Measurements from ENCODE around the gene SDF4. TPM values are rescaled to one million over a fixed set of nuclear protein-coding genes. Genes with fewer than 3 reads are reported as not detected.
"Not testable (repeated sequence)": the region's sequence is repeated elsewhere in the genome, so short reads cannot be mapped to it uniquely, and the experiment has no call there.

SDF4 gene
- polyA plus RNA-seq, 3 donors: 134 to 147 (median 135) TPM

- DNase-seq: no peak
These were observed 50.5 kb downstream of the SDF4 start for GRCh38 chr1:1181129-1181937.

GRCh38 chr1:1179983-1180861, 51.6 kb downstream of the SDF4 start:
- no peak for DNase-seq

DNA sequence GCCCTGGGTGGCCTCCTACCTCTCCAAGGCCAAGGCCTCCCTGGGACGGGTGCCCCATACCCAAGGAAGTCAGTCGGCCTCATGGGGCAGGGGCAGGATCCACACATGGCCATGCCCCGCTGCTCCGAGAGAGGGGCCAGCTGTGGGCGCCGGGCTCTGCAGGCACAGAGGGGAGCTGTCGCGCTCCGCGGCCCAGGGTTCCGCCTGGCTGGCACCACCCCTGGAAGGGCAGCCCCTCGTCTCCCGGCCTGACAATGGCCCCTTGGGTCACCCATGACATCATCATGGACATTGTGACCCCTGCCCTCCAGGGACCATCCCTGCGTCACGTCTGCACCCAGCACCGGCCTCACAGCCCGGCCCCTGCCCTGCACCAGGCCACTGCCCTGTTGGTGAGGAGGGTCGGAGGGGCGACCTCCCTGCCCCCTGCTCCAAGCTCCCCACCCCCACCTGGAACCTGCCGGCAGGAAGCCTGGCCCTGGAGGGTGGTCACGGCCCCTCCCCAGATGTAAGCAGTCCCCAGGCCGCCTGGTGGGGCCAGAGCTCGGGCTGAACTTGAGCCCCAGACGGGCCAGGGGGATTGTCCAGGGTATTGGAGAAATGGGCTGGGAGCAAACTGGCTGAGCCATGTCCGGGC, 52.3 kb downstream of the SDF4 start:
- no peak for DNase-seq

DNA sequence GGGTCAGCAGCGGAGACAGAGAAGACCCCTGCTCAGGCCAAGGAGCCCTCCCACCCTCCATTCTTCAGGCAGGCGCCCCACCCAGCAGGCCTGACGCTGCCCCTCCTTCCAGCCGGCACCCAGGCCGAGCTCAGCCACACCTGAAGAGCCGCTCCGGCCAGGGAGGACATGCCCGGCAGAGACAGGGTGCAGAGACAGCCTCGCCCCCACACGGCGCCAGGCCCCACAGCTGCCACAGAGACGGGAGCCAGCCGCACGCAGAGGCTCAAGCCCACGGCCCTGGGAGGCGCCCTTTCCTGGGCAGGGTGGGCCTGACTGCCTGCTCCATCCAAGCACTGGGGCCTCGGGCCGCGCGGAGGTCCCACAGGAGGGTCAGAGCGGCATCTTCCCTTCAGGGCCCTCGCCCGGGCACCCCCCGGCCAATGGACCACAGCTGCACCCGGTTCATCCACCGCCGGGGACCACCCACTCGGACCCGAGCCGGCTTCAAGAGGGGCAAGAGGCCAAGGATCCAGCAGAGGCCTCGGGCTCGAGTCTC, 52.9 kb downstream of the SDF4 start:
- no peak for DNase-seq

GRCh38 chr1:1177452-1178206, 54.2 kb downstream of the SDF4 start:
- no peak for DNase-seq

GRCh38 chr1:1176931-1177330, 54.9 kb downstream of the SDF4 start:
- DNase-seq: no peak

- DNase-seq: not testable (repeated sequence)
These were observed 55.6 kb downstream of the SDF4 start for GRCh38 chr1:1176063-1176761.

- DNase-seq: no peak
These were observed 56.4 kb downstream of the SDF4 start for GRCh38 chr1:1175221-1176062.

GRCh38 chr1:1173793-1174415, 57.9 kb downstream of the SDF4 start, which contains the start of gene TTLL10:
TTLL10 (plus strand) TSS chr1:1173880; CDS start chr1:1179216, 5,336 bp downstream.
- peak; percentile 80 for DNase-seq

- DNase-seq: no peak
These were observed 58.6 kb downstream of the SDF4 start for GRCh38 chr1:1173061-1173792.

DNA sequence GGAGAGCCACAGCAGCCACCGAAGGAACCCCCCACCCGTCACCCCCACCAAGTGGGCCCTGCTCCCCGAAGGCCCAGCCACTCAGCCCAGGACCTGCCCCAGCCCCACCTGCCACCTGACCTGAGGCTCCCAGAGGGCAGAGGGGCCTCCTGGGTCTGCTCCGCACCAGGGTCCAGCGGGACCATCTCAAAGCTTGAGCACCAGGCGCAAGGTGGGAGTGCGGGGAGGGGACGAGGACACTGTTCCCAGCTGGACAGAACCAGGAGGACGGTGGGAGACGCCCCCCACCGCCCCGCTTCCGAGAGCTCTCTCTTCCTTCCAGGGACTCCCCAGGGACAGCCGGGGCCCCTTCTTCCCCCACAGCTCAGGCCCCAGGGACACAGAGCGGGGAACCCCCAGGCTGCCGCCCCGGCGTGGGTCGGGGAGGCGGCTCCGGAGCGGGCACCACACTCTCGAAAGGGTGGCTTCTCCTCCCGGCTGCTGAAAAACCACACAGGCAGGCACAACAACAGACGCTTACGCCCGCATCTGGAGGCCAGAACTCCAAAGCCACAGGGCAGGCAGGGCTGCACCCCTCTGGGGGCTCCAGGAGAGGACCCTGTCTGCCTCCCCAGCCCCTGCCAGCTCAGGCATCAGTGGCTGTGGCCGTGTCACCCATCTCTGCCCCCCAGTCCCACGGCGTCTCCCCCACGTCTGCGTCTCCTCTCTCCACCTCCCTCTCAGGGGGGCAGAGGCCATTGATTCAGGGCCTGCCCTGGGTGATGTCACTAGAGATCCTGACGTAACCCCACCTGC, 60.1 kb downstream of the SDF4 start:
- DNase-seq: no peak

GRCh38 chr1:1171161-1171545, 60.6 kb downstream of the SDF4 start:
- no peak for DNase-seq

DNA sequence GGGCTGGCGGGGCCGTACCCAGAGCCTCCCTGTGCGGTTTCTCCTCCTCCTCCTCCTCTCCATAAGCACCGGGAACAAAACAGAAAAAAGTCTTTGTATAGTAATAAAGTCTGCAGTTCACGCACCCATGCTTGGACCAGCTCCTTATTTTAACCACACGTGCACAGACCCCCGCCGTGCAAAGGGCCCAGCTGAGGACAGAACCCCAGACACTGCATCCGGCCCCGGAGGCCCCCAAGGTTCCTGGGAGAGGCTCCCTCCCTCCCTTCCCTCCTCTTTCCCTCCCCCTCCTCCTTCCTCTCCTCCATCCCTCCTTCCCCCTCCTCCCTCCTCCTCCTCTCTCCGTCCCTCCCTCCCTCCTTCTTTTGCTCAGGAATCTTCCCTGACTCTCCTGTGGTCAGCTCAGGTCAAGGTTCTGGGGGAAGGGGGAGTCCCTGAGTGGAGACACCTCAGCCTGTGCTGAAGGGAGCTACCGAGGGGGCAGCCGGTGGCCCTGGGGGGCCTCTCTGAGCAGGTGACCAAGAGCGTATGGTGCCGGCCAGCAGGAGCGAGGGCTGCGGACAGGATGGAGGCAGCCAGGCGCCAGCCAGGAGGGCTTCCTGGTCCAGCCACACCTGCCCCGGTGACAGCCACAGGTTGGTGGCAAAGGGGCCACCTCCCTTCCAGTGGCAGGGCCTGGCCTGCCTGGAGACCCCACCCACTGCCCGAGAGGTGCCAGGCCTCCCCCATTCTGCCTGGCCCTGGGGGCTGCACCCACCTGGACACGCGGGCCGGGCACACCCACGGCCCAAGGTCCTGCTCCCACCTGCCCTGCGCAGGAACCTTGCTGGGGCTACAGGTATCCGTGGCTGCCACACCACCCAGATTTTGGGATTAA, 61.3 kb downstream of the SDF4 start:
- DNase-seq: no peak

DNA sequence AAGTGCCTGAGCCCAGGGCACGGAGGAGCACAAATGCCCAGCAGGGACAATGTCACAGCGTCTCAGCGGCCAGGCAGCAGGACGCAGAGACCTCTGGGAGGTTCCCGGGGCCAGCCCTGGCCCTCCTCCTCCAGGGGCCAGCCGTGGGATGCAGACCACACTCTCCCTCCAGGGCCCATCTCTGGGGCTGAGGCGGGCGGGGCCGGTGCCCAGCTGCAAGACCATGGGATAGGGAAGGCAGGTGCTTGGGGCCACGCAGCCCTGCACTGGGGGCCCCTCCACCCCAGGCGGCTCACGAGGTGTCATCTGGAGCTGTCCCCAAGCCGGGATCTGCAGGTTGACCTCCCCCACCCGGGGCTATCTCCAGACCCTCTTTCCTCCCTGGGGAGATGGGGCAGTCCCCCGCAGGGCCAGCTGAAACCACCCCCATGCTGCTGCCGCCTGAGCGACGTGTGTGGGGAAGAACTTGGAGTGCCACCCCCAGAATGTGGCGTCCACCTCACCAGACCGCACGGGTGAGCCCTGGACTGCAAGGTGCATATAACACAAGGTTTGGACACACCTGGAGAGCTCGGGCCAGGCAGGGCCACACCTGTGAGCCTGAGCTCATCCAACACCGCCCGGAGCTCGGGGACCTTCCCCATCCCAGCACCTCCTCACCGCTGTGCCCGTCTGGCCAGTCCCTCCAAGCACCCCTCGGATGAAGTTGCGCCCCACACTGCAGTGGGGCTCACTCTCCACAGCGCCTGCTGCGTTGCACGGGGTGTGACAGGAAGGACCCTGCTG, 62.2 kb downstream of the SDF4 start:
- no peak for DNase-seq
